Prostate gland (tissue), 2 donors: ENCODE data around the gene GUCA2A. TPM values are rescaled to one million over a fixed set of nuclear protein-coding genes. Genes with fewer than 3 reads are reported as not detected.
A peak's percentile ranks its signal among the peaks of the same experiment; 100 is the strongest.

ENCODE experiments used
- DNase-seq: peaks from one replicate; pipeline ENCODE4 v3.0.0-alpha.2; 2019; ENCODE audit warnings: low spot score
- H3K27ac ChIP-seq, 2 donors: fragments of 200-600 bp; sonication (generic); 2 replicates each; pipeline ENCODE4 v1.5.1; 2017 to 2019
- H3K27me3 ChIP-seq: fragments of 200-600 bp; sonication (generic); replicated peaks from 2 replicates; pipeline ENCODE4 v1.5.1; 2019; ENCODE audit not compliant: insufficient read depth
- H3K36me3 ChIP-seq, 2 donors: fragments of 200-600 bp; sonication (generic); 1 replicate in 1 of 2; 2 replicates in 1 of 2; pipeline versions ENCODE4 v1.5.1 to v1.8.1; 2017 to 2019
- H3K4me1 ChIP-seq: fragments of 200-600 bp; sonication (generic); replicated peaks from 2 replicates; pipeline ENCODE4 v1.5.1; 2019
- H3K4me3 ChIP-seq, 2 donors: fragments of 200-600 bp; sonication (generic); 2 replicates each; pipeline ENCODE4 v1.5.1; 2017 to 2019
- H3K9me3 ChIP-seq: fragments of 200-600 bp; sonication (generic); 2 replicates; pipeline ENCODE4 v1.5.1; 2017
- POLR2A ChIP-seq: fragments of 450-650 bp; IDR thresholded peaks from one replicate; pipeline ENCODE4 v1.6.1; 2016; ENCODE audit warnings: antibody characterized with exemption, mild to moderate bottlenecking
- POLR2AphosphoS5 ChIP-seq: sonication (generic); formaldehyde crosslinking; IDR thresholded peaks from one replicate; pipeline ENCODE4 v1.6.1; 2017; ENCODE audit warnings: antibody characterized with exemption
- WGBS: methylation state at CpG from one replicate; pipeline ENCODE4 v1.1.5; 2018; 5-methylcytosine and 5-hydroxymethylcytosine counted together
- intact Hi-C: fragments of 100-400 bp; cut with DNase I; formaldehyde crosslinking; loops from one replicate; pipeline ENCODE4 v1.14.2; 2022
- total RNA-seq, 2 donors: library from RNA; depleted of rRNA; stranded (reverse); fragments of >200 nt; gene quantifications; one replicate each; pipeline ENCODE4 v1.1.0, GENCODE V29; 2016
- TF ChIP-seq, protein P1 (sequence below), 4 experiments: fragments of 200-600 bp in 2 of 4; fragments of 450-650 bp in 2 of 4; sonication (generic) in 2 of 4; IDR thresholded peaks; 1 replicate in 3 of 4; 2 replicates in 1 of 4; pipeline ENCODE4 v1.5.1; 2016 to 2019; ENCODE audit warnings: antibody characterized with exemption in 4 of 4, mild to moderate bottlenecking in 2 of 4, moderate library complexity in 2 of 4

Gene GUCA2A
- total RNA-seq, 2 donors from 2014 or later: not detected

DNA sequence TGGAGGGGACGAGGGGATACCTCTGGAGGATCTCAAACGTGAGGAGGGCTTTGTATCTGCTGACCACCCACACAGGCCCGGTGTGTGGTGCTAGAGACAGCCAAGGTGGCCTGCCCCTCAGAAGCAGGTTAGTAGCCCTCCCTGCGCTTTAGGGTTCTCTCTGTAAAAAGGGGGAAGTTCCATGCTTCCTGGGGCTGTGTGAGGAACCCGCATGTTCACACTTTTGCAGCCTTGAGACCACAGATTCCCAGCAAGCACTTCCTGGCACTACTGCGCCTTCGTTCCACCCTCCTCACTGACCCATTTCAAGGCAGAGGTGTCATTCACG is 19.2 kb downstream of the GUCA2A start:
- Histone ChIP-seq H3K27ac (no peak overlapping the region), H3K9me3 (no peaks in the 10 kb centered on the region), H3K36me3 (no peaks in the 10 kb centered on the region), H3K4me1 (no peaks in the 10 kb centered on the region), H3K4me3 (no peak overlapping the region), H3K27me3 (no peaks in the 10 kb centered on the region)
- TF ChIP-seq POLR2AphosphoS5 (no peak), POLR2A (no peak)
- TF ChIP-seq, protein P1, sequence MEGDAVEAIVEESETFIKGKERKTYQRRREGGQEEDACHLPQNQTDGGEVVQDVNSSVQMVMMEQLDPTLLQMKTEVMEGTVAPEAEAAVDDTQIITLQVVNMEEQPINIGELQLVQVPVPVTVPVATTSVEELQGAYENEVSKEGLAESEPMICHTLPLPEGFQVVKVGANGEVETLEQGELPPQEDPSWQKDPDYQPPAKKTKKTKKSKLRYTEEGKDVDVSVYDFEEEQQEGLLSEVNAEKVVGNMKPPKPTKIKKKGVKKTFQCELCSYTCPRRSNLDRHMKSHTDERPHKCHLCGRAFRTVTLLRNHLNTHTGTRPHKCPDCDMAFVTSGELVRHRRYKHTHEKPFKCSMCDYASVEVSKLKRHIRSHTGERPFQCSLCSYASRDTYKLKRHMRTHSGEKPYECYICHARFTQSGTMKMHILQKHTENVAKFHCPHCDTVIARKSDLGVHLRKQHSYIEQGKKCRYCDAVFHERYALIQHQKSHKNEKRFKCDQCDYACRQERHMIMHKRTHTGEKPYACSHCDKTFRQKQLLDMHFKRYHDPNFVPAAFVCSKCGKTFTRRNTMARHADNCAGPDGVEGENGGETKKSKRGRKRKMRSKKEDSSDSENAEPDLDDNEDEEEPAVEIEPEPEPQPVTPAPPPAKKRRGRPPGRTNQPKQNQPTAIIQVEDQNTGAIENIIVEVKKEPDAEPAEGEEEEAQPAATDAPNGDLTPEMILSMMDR (IDR thresholded peaks at IDR 0.05): no peak
- no peak for DNase-seq
- intact Hi-C loops: no loop called here
- 75% methylated on average over 8 of the region's 8 CpGs for WGBS

DNA sequence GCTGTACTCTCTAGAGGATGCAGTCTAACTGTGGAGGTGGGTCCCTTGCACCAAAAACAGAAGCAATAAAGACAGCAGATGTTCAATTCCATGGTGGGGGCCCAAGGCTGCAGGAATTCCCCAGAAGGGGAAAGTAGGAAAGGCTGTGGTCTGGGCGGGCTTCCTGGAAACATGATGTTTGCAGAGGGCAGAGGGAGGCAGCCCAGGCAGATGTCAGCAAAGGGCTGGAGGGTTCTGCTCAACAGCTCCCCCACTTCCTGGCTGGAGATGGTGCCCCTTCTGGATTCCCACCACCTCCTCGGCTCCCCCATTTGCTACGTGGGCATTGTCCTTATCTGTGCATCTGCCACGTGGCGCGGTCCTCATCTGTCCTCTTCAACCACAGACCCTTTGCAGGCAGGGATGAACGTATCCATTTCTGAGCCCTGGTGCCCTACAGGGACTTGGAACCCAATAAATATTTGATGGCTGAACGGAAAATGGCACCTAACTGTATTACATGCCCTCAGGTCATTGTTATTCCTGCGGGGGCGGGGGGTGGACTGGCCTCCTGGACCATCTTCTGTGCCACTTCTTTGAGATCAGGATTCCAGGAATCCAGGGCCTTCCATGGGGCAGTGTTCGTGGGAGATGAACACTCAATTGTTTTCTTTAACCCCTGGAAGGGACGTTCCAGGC is 19.7 kb downstream of the GUCA2A start:
- no peaks in the 10 kb centered on the region for H3K4me1 ChIP-seq
- DNase-seq: no peak
- H3K27ac ChIP-seq: no peak overlapping the region
- no peaks in the 10 kb centered on the region for H3K36me3 ChIP-seq
- 79% methylated on average over 12 of the region's 12 CpGs for WGBS
- no peaks in the 10 kb centered on the region for H3K27me3 ChIP-seq
- TF ChIP-seq POLR2A (no peak), POLR2AphosphoS5 (no peak)
- TF ChIP-seq, protein P1 (IDR thresholded peaks at IDR 0.05): no peak
- H3K4me3 ChIP-seq: no peak overlapping the region
- H3K9me3 ChIP-seq: no peaks in the 10 kb centered on the region
- intact Hi-C loops: no loop called here

DNA sequence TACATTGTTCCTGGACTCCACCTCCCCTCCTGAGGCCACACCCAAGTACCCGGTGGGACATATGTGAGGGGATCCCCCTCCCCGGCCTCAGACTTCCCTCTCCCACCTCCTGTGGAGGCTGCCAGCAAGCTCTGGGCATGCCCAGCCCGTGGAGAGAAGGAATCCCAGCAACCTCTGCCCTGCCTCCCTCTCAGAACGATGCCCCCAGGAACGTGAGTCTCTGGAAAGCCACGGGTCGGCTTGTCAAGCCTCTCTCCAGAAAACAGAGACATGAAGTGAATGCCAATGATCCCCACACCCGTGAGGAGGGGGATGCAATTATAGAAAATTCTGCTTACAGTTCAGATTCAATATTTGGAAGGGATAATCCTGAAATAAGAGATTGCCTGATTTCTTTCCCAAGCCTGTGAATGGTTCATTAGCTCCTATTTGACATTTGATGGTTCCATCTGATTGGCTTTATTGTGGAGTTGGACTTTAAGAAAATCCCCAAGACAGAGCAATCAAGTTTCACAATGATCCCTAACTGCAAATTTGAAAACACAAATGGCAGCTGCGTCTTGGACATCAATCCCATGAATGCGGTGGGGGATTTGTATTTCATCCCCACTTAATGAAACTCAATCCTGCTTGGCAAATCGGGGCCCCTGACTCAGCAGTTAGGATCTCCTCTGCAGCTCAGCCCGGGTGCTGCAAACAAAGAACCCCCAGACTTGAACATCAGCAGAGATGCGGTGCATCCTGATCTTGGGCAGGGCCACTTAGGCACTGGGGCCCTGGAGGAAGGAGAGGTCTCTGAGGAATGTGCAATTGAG is 20.4 kb downstream of the GUCA2A start:
- 61% methylated on average over 12 of the region's 13 CpGs for WGBS
- no peaks in the 10 kb centered on the region for H3K27me3 ChIP-seq
- DNase-seq: no peak
- H3K27ac ChIP-seq: no peak overlapping the region
- intact Hi-C loops: no loop called here
- no peak for TF ChIP-seq POLR2A
- TF ChIP-seq, protein P1 (IDR thresholded peaks at IDR 0.05): no peak
- no peak for TF ChIP-seq POLR2AphosphoS5
- no peaks in the 10 kb centered on the region for H3K36me3 ChIP-seq
- H3K4me1 ChIP-seq: no peaks in the 10 kb centered on the region
- H3K4me3 ChIP-seq: no peak overlapping the region
- H3K9me3 ChIP-seq: no peaks in the 10 kb centered on the region

DNA sequence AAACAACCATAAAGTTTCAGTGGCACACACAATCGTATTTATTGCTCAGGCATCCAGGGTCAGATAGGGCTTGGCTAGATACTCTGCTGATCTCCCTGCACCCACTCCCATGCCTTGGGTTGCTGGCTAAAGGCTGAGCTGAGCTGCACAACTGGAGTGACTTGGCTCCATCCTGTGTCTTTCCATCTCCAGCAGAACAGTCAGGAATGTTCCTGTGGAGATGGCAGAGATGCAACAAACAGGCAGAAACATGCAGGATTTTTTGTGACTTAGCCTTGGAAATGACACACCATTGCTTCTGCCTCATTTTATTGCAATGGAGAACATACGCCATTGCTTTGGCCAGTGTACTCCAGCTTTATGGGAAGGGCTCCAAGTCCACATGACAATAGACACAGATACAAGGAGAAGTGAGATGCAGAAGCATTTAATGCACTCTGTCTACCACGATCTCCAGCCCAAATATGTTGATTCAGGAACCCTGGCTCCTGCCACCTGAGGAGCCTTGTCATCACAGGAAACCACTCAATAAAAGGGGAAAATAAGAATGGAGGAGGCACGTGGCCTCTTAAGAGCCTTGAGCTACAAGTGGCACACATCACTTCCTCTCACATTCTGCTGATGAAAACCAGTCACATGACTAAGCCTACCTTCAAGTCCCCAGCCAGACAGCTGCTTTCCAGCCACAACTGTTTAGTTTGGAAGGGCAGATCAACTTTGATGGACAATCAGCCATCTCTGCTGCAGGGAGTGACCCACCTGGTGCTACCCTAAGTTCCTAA is 21.5 kb downstream of the GUCA2A start:
- Histone ChIP-seq H3K4me3 (no peak overlapping the region), H3K9me3 (no peaks in the 10 kb centered on the region), H3K27me3 (no peaks in the 10 kb centered on the region), H3K27ac (no peak overlapping the region), H3K4me1 (no peaks in the 10 kb centered on the region), H3K36me3 (no peaks in the 10 kb centered on the region)
- no peak for DNase-seq
- intact Hi-C loops: no loop called here
- TF ChIP-seq, protein P1 (IDR thresholded peaks at IDR 0.05): no peak
- TF ChIP-seq POLR2A (no peak), POLR2AphosphoS5 (peak; percentile 32)
- WGBS: 26% methylated on average over 4 of the region's 4 CpGs
